Endodermal cell (in vitro differentiated cells): Measurements from ENCODE around the gene GSG1L2. TPM values are rescaled to one million over a fixed set of nuclear protein-coding genes. Genes with fewer than 3 reads are reported as not detected.

Experiments used
- DNase-seq: peaks from one replicate; pipeline ENCODE4 v3.0.0-alpha.2; 2017
- H3K27ac ChIP-seq: 2 replicates; pipeline ENCODE4 v1.5.1; 2013; ENCODE audit warnings: mild to moderate bottlenecking, low read depth, low read length, moderate library complexity
- H3K27me3 ChIP-seq: 2 replicates; pipeline ENCODE4 v1.6.1; 2013; ENCODE audit warnings: mild to moderate bottlenecking, low read length, moderate library complexity; ENCODE audit not compliant: insufficient read depth, control insufficient read depth, poor library complexity, severe bottlenecking
- H3K36me3 ChIP-seq: 2 replicates; pipeline ENCODE4 v1.7.0; 2013; ENCODE audit warnings: mild to moderate bottlenecking, low read length, moderate library complexity; ENCODE audit not compliant: control insufficient read depth, insufficient read depth
- H3K4me1 ChIP-seq: one replicate; pipeline ENCODE4 v1.7.0; 2013; ENCODE audit warnings: low read length; ENCODE audit not compliant: control insufficient read depth, insufficient read depth
- H3K4me3 ChIP-seq: 2 replicates; pipeline ENCODE4 v1.5.1; 2013; ENCODE audit warnings: mild to moderate bottlenecking, low read length, moderate library complexity
- H3K9ac ChIP-seq: 2 replicates; pipeline ENCODE4 v1.6.1; 2013; ENCODE audit warnings: mild to moderate bottlenecking, low read length, moderate library complexity; ENCODE audit not compliant: poor library complexity, severe bottlenecking; ENCODE audit errors: extremely low read depth
- H3K9me3 ChIP-seq: 2 replicates; pipeline ENCODE4 v1.6.1; 2013; ENCODE audit warnings: mild to moderate bottlenecking, low read length, moderate library complexity; ENCODE audit not compliant: control insufficient read depth
- H3K27ac Mint-ChIP-seq: 2 replicates; pipeline ENCODE4 v1.8.0; 2020; ENCODE audit warnings: mixed read lengths
- H3K27me3 Mint-ChIP-seq: 2 replicates; pipeline ENCODE4 v1.8.0; 2021; ENCODE audit warnings: mild to moderate bottlenecking, mixed read lengths; ENCODE audit not compliant: insufficient read depth
- H3K36me3 Mint-ChIP-seq: 2 replicates; pipeline ENCODE4 v1.8.0; 2020; ENCODE audit warnings: low read depth, mixed read lengths
- H3K4me1 Mint-ChIP-seq: 2 replicates; pipeline ENCODE4 v1.8.0; 2020; ENCODE audit warnings: mixed read lengths
- H3K4me3 Mint-ChIP-seq: 2 replicates; pipeline ENCODE4 v1.8.0; 2020; ENCODE audit warnings: mild to moderate bottlenecking, moderate library complexity, mixed read lengths
- H3K9me3 Mint-ChIP-seq: 2 replicates; pipeline ENCODE4 v1.8.0; 2020; ENCODE audit warnings: mild to moderate bottlenecking, mixed read lengths
- WGBS, 2 experiments: methylation state at CpG; one replicate each; pipeline versions ENCODE4 v1.1.5 to v1.1.7; 2013; ENCODE audit warnings: missing lambda C conversion rate in 2 of 2, mixed read lengths in 1 of 2; ENCODE audit not compliant: insufficient coverage in 1 of 2, insufficient read length in 1 of 2; 5-methylcytosine and 5-hydroxymethylcytosine counted together
- total RNA-seq, 2 donors: library from RNA; stranded (reverse); fragmentation: NEBNext Ultra II Directional in 1 of 2; extraction: Animal tissue kit (Norgen Biotek cat#: 25700) in 1 of 2; gene quantifications; 2 replicates in 1 of 2; 3 replicates in 1 of 2; pipeline ENCODE4 v1.2.1, GENCODE V29; 2021
- TF ChIP-seq, protein P1 (sequence below): fragments of 200-600 bp; sonication (generic); conservative IDR thresholded peaks from 2 replicates; pipeline ENCODE4 v1.5.0; 2021; ENCODE audit warnings: antibody characterized with exemption, mild to moderate bottlenecking

GSG1L2 gene
- total RNA-seq, 2 donors from 2014 or later = not detected

DNA sequence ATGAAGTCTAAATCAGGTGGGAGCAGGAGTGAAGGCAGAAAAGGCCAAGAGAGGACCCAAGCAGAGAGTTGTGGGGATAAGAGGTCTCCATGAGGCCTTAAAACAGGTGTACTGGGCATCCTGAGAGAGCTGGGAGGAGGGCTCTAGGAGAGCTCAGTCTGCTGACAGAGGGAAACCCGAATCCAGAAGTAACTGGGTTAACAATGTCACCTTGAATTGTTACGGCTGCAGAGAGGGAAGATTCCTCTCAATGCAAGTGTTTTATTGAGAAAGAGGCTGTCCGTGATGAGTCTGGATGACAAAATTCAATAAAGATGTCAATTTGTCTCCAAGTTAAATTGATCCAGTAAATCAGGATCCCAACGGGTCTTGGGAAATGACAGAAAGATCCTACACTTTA is 38.8 kb downstream of the GSG1L2 start:
- H3K27ac Mint-ChIP-seq = no peak overlapping the region
- H3K27me3 Mint-ChIP-seq = peaks cover 17% of the 10 kb centered on the region
- TF ChIP-seq, protein P1, sequence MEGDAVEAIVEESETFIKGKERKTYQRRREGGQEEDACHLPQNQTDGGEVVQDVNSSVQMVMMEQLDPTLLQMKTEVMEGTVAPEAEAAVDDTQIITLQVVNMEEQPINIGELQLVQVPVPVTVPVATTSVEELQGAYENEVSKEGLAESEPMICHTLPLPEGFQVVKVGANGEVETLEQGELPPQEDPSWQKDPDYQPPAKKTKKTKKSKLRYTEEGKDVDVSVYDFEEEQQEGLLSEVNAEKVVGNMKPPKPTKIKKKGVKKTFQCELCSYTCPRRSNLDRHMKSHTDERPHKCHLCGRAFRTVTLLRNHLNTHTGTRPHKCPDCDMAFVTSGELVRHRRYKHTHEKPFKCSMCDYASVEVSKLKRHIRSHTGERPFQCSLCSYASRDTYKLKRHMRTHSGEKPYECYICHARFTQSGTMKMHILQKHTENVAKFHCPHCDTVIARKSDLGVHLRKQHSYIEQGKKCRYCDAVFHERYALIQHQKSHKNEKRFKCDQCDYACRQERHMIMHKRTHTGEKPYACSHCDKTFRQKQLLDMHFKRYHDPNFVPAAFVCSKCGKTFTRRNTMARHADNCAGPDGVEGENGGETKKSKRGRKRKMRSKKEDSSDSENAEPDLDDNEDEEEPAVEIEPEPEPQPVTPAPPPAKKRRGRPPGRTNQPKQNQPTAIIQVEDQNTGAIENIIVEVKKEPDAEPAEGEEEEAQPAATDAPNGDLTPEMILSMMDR = no peak
- Histone ChIP-seq H3K27me3 (no peaks in the 10 kb centered on the region), H3K4me3 (no peak overlapping the region), H3K9ac (no peak overlapping the region), H3K9me3 (no peaks in the 10 kb centered on the region), H3K36me3 (no peaks in the 10 kb centered on the region), H3K4me1 (no peaks in the 10 kb centered on the region), H3K27ac (no peak overlapping the region)
- no peaks in the 10 kb centered on the region for H3K36me3 Mint-ChIP-seq
- no peaks in the 10 kb centered on the region for H3K9me3 Mint-ChIP-seq
- 90 to 100% methylated on average over 3 to 4 of the region's 4 CpGs for WGBS, 2 experiments
- H3K4me1 Mint-ChIP-seq = no peaks in the 10 kb centered on the region
- H3K4me3 Mint-ChIP-seq = no peak overlapping the region
- DNase-seq = no peak

DNA sequence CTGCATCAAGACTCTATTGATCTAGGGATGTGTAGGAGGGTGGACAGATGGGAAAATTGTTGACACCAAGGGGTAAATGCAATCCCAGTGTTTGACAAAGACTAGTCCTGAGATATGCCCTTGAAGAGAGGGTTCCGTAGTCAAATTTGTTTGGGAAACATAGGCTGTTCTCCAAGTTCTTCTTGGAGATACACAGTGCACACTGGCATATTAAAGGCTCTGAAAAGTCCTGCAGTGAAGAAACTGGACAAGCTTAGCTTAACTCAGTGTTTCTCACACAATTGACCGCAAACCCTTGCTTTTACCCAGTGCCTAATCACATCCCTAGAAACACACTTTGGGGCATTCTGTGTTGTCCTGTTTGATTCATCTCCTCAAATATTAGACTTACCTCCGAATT is 41.3 kb downstream of the GSG1L2 start:
- Mint-ChIP-seq H3K27ac (no peak overlapping the region), H3K4me3 (no peak overlapping the region), H3K36me3 (no peaks in the 10 kb centered on the region), H3K27me3 (peaks cover 20% of the 10 kb centered on the region), H3K9me3 (peaks cover 2% of the 10 kb centered on the region), H3K4me1 (peaks cover 5% of the 10 kb centered on the region)
- no peaks in the 10 kb centered on the region for H3K36me3 ChIP-seq
- H3K9me3 ChIP-seq = no peaks in the 10 kb centered on the region
- no peaks in the 10 kb centered on the region for H3K27me3 ChIP-seq
- H3K4me1 ChIP-seq = no peaks in the 10 kb centered on the region
- H3K27ac ChIP-seq = no peak overlapping the region
- TF ChIP-seq, protein P1 = no peak
- no peak overlapping the region for H3K4me3 ChIP-seq
- no peak overlapping the region for H3K9ac ChIP-seq
- 86 to 100% methylated on average over 2 to 3 of the region's 3 CpGs for WGBS, 2 experiments
- no peak for DNase-seq

DNA sequence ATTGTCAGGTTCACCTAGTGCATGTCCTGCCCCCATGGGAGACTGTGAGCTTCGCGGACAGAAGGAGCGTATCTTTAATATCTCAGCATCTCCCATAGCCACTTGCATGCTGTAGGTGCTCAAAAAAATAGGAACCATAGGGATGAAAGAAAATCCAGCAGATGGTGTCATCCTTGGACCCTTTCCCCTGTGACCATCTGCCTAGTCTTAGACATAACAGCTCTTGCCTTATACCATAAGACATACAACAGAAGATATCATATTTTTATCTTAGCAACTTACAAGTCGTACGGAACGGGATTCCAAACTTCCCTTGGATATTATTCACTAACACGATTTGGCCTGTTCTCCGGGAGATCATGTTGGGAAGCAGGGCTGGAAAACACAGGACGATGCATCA is 45.0 kb downstream of the GSG1L2 start:
- no peak for DNase-seq
- no peak overlapping the region for H3K4me3 ChIP-seq
- H3K9ac ChIP-seq = no peak overlapping the region
- TF ChIP-seq, protein P1 = no peak
- Mint-ChIP-seq H3K27me3 (peaks cover 12% of the 10 kb centered on the region), H3K9me3 (peaks cover 2% of the 10 kb centered on the region), H3K4me3 (no peak overlapping the region), H3K27ac (no peak overlapping the region), H3K36me3 (no peaks in the 10 kb centered on the region), H3K4me1 (peaks cover 5% of the 10 kb centered on the region)
- no peaks in the 10 kb centered on the region for H3K36me3 ChIP-seq
- H3K27me3 ChIP-seq = no peaks in the 10 kb centered on the region
- WGBS, 2 experiments = 87 to 95% methylated on average over 9 of the region's 9 CpGs
- H3K9me3 ChIP-seq = no peaks in the 10 kb centered on the region
- no peak overlapping the region for H3K27ac ChIP-seq
- no peaks in the 10 kb centered on the region for H3K4me1 ChIP-seq
